G401 (cell line): Measurements from ENCODE around the gene C22orf31. TPM values are rescaled to one million over a fixed set of nuclear protein-coding genes. Genes with fewer than 3 reads are reported as not detected.
A peak's percentile ranks its signal among the peaks of the same experiment; 100 is the strongest.
"Not testable (repeated sequence)": the region's sequence is repeated elsewhere in the genome, so short reads cannot be mapped to it uniquely, and the experiment has no call there.

Experiments
- DNase-seq: peaks from one replicate; pipeline ENCODE4 v3.0.0-alpha.2; 2015; ENCODE audit warnings: low spot score
- in situ Hi-C: cut with HindIII; loops from 2 replicates; pipeline ENCODE4 v1.10.0; 2016; ENCODE audit warnings: low sequenced_read_pairs, mixed read lengths
- total RNA-seq: library from RNA; depleted of rRNA; stranded (reverse); fragments of >200 nt; shearing (Covaris generic); gene quantifications from 2 replicates; pipeline ENCODE4 v1.2.3, GENCODE V29; 2014

C22orf31 gene
- total RNA-seq, 1 experiment from 2014 or later = not detected

DNA sequence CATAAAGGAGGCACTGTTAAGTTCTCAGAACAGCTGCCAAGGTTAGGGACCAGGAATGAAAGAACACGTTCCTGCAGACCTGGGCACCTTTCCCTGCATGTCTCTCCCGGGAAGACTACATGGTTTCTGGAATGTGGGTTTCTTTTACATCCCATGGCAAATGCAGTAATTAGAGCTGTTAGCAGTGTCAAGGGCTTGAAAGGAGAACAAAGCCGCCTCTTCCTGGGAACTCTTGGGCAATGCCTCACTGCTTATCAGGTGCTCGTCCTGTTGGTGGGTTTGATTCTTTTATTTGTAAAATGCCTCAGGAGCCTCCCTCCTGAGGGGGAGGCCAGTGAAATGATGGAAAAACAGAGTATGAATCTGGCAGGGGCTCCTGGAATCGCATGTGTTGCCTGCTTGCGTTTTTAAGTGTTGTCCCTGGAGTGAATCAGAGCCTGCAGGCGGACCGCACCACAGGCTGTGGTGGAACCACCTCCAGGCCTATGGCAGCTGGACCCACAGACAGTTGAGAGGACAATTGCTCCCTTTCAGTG, 723 bp upstream of the C22orf31 start:
- in situ Hi-C loops = no loop called here
- no peak for DNase-seq

- in situ Hi-C loops = no loop called here
- no peak for DNase-seq
These were observed 700 bp downstream of the C22orf31 start for GRCh38 chr22:29060931-29061330.

- DNase-seq = no peak
- in situ Hi-C loops = no loop called here
These were observed 1.3 kb downstream of the C22orf31 start for GRCh38 chr22:29060251-29060869.

- in situ Hi-C loops = no loop called here
- no peak for DNase-seq
These were observed 5.2 kb downstream of the C22orf31 start for GRCh38 chr22:29056472-29056871.

- no peak for DNase-seq
- in situ Hi-C loops = no loop called here
These were observed 6.3 kb downstream of the C22orf31 start for GRCh38 chr22:29055192-29055830.

DNA sequence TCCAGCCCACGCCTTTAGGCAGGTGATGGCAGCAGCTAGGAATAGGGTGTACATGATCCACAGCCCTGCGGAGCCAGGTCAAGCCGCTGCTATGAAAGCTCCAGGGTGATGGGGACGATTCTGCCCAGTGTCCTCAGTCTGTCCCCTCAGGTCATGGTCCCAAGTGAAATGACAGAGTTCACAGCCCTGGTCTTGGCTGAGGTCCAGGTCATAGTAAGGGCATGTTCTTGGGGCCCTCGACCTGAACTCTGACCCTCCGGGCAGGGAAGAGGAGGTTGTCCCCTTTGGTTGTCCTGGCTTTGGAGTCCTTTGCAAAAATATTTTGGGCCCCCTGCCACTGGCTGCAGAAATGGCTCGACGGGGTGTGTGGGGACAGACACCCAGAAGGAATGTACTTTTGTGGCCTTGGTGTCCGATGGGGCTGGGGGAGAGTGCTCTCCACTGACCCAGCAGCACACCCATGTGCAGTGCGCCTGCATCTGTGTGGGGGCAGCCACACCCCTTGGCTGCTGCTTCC, 7.3 kb downstream of the C22orf31 start:
- in situ Hi-C loops = no loop called here
- DNase-seq = no peak

DNA sequence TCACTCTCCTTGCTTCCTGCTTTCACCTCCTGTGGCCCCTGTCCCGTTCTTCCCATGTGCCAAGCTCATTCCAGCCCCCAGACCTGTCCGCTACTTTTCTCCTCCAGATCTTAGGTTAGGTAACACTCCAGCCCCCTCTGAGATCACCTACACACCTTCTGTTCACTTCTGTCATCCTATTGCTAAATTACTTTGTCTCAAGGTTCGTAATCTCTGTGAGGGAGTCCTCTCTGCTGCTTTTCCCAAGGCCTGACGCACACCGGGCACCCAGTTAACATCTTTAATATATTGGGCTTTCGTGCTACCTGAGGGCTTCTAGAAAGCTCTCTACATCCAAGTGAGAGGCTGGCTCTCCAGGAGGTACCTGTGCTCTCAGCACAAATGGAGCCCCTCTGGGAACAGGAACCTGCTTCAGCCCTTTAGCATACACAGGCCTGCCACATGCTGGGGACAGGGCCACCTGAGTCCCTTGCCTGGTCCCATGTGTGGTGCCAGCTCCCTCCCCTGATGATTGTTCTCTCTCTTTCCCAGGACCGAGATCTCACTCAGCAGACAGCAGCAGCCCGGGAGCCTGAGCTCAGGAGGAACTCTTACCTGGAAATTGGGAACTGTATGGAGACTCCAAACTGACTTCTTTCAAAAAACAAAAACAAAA, 8.5 kb downstream of the C22orf31 start:
- in situ Hi-C loops = no loop called here
- no peak for DNase-seq

DNA sequence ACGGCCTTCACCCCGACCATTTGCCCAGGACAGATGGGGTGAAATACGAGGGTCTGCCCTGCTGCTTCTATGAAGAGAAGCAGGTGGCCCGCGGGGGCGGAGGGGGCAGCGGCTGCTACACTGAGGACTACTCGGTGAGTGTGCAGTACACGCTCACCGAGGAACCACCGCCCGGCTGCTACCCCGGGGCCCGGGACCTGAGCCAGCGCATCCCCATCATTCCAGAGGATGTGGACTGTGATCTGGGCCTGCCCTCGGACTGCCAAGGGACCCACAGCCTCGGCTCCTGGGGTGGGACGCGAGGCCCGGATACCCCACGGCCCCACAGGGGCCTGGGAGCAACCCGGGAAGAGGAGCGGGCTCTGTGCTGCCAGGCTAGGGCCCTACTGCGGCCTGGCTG, 11.2 kb downstream of the C22orf31 start:
- in situ Hi-C loops = no loop called here

GRCh38 chr22:29049655-29050263, 11.9 kb downstream of the C22orf31 start:
- in situ Hi-C loops = no loop called here
- DNase-seq = no peak

More for the DNA sequence above, 11.2 kb downstream of the C22orf31 start:
- no peak for DNase-seq

GRCh38 chr22:29048822-29049654, 12.6 kb downstream of the C22orf31 start:
- DNase-seq = no peak
- in situ Hi-C loops = no loop called here

DNA sequence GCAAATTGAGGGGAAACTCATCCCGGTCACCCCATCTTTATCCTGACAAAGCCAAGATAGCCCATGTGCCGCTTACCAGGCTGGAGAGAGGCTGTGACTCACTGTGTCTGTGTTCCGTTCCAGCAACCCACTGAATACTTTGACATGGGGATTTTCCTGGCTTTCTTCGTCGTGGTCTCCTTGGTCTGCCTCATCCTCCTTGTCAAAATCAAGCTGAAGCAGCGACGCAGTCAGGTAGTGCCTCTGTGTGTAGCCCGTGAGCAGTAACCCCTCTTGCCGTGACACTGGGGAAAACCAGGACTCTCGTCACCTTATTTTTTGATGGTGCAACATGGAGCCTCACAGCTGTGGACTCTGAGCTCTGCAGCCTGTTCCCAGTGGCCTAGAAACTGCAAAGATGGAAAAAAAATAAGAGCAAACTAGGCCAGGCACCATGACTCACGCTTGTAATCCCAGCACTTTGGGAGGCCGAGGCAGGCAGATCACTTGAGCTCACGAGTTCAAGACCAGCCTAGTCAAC, 16.9 kb downstream of the C22orf31 start:
- DNase-seq = no peak
- in situ Hi-C loops = no loop called here

GRCh38 chr22:29043906-29044575, 17.6 kb downstream of the C22orf31 start:
- no peak for DNase-seq
- in situ Hi-C loops = no loop called here

DNA sequence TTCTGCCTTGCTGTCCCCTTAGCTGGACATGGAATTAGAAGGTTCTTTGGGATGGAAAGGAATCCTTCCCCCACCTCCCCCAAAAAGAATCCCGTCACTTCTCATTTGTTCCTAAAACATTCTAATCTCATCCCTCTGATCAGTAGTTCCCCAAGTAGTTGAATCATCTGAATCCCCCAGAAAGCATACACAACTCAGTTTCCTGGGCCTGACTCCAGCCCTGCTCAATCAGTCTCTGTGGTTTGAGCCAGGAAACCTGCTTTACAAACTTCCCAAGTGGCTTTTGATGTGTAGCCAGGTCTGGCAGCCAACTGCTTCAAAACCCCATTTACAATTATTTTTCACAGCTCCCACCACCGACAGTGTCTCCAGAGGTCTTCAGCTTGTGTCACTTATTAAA, 20.2 kb downstream of the C22orf31 start:
- in situ Hi-C loops = no loop called here
- DNase-seq = peak; percentile 50

- in situ Hi-C loops = no loop called here
These were observed 21.0 kb downstream of the C22orf31 start for GRCh38 chr22:29040385-29041275.

GRCh38 chr22:29039684-29040083, 21.9 kb downstream of the C22orf31 start:
- in situ Hi-C loops, DNase-seq: not testable (repeated sequence)

More at GRCh38 chr22:29040385-29041275, 21.0 kb downstream of the C22orf31 start:
- peak; percentile 91 for DNase-seq

DNA sequence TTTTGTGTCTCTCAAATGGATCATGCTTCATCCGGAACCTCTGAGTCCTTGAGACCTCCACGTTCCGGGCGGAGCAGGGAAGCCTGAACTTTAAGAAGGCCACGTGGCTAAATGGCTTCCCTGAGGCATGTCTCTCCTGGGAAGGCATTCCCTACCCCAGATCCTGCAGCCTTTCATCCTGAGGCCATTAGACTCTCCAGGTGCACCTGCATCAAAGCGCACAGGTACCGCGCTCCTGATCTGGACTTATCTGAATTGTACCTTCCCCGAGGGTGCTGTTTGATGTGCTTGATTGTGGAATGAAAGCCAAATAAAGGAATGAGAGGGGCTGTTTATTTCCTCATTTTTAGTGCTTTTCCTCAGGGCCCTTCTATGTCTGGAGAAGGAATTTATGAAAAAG, 22.5 kb downstream of the C22orf31 start:
- in situ Hi-C loops = no loop called here
- no peak for DNase-seq

- DNase-seq = no peak
- in situ Hi-C loops = no loop called here
These were observed 24.2 kb downstream of the C22orf31 start for GRCh38 chr22:29037340-29037932.
